Astrocyte of the spinal cord (primary cell): ENCODE data around the gene C18orf63.
"Not testable (repeated sequence)": the region's sequence is repeated elsewhere in the genome, so short reads cannot be mapped to it uniquely, and the experiment has no call there.

Source experiments
- DNase-seq: peaks from one replicate; pipeline ENCODE4 v3.0.0; 2011; ENCODE audit warnings: low read depth, low spot score
- H3K4me3 ChIP-seq: 2 replicates; pipeline ENCODE4 v1.5.1; 2011; ENCODE audit warnings: low read depth, mild to moderate bottlenecking, low read length, moderate library complexity
- CTCF ChIP-seq: IDR thresholded peaks from 2 replicates; pipeline ENCODE4 v1.5.1; 2012; ENCODE audit warnings: low read depth, mild to moderate bottlenecking, low read length, inconsistent platforms
- in situ Hi-C: cut with HindIII; loops from 2 replicates; pipeline ENCODE4 v1.10.0; 2017; ENCODE audit warnings: low sequenced_read_pairs

C18orf63 gene

DNA sequence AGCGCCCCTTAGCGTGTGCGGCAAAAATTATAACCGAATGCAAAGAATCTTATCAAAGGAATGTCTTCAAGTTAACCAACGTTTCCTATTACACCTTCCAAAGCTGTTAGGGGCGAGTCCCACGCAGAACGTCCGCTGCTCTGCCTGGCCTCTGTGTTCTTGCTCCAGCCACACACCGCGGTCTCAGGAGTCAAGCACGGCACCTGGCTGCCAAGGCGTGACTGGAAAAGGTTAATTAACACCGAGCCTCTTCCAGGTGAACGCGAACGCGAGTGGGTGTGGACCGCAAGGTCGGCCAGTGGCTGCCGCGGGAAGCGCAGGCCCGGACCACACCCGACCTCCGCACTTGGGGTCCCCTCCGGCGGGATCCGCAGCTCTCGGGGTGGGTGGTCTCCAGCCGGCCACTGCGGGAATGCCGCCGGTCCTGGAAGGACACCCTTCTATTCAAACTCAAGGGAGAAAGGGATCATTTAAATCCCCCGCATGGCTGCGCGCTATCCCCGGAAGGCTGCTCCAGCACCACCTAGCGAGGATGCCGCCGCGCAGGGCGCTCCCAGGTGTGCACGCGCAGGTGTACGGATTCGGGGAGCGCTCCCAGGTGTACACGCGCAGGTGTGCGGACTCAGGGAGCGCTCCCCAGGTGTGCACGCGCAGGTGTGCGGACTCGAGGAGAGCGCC is 24.7 kb upstream of the C18orf63 start:
- TF ChIP-seq CTCF, result no peak
- in situ Hi-C loops, result no loop called here
- DNase-seq, result no peak
- H3K4me3 ChIP-seq, result peak overlapping the region; percentile 93

DNA sequence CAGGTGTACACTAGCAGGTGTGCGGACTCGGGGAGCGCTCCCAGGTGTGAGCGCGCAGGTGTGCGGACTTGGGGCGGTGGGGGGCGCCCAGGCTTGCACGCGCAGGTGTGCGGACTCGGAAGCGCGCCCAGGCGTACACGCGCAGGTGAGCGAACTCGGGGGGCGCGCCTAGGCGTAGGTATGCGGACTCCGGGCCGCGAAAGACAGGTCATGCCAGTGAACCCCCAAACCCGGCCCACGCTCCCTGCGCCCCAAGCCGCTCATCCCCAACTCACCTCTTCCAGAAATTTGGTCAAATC is 24.2 kb upstream of the C18orf63 start:
- no peak for TF ChIP-seq CTCF
- peak overlapping the region; percentile 93 for H3K4me3 ChIP-seq
- in situ Hi-C loops, result no loop called here
- DNase-seq, result no peak

GRCh38 chr18:74291771-74292540 is 23.7 kb upstream of the C18orf63 start, which contains the start of gene CYB5A:
CYB5A (minus strand) TSS chr18:74291963; CDS start chr18:74291875, 88 bp downstream.
- DNase-seq, result peak; percentile 96
- in situ Hi-C loops, result no loop called here
- TF ChIP-seq CTCF, result peak; percentile 3
- peak within 1 kb of the TSS; percentile 93 for H3K4me3 ChIP-seq

DNA sequence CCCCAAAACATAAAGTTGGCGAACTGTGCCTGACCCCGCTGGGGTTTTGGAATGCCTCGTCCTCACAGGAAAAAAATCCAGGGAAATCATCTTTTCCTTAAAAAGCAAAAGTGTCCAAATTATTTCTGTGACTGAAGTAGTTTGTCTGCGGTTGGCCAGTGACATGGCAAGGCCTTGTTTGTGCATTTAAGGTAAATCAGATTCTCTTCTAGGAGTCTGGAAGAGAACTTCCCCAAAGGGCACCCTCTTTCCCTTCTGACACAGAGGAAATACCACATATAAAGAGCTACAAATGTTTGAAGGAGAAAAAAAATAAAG is 23.1 kb upstream of the C18orf63 start:
- DNase-seq, result no peak
- H3K4me3 ChIP-seq, result peak overlapping the region; percentile 93
- in situ Hi-C loops, result no loop called here
- TF ChIP-seq CTCF, result no peak

GRCh38 chr18:74292982-74293381 is 22.7 kb upstream of the C18orf63 start:
- in situ Hi-C loops, DNase-seq: not testable (repeated sequence)

GRCh38 chr18:74294526-74294925 is 21.1 kb upstream of the C18orf63 start:
- no peak overlapping the region for H3K4me3 ChIP-seq
- in situ Hi-C loops, result no loop called here
- TF ChIP-seq CTCF, result no peak
- DNase-seq, result no peak

More at GRCh38 chr18:74292982-74293381, 22.7 kb upstream of the C18orf63 start:
- H3K4me3 ChIP-seq, result not testable (repeated sequence)

DNA sequence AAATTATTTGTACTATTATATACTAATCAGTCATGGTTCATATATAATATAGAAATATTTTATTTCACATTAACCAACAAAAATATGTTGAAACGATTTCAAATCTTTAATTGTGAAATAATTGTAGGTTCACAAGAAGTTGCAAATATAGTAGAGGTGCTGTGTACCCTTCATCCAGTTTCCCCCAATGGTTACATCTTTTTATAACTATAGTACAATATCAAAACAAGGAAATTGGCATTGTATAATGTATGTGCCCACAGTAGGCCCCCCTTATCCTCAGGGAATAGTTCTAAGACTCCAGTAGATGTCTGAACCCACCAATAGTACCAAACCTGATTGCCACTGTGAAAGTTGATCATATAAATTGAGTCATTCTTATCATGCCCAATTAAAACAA is 16.5 kb upstream of the C18orf63 start:
- no peak for DNase-seq
- no peak overlapping the region for H3K4me3 ChIP-seq
- in situ Hi-C loops, result no loop called here
- TF ChIP-seq CTCF, result no peak
